Fibroblast of lung (primary cell): ENCODE data around the gene CDIPT.

Experiments
- EZH2 ChIP-seq: IDR thresholded peaks from 2 replicates; pipeline ENCODE4 v1.5.1; 2012; ENCODE audit warnings: low read length, control low read depth, mild to moderate bottlenecking; ENCODE audit errors: missing control alignments
- TF ChIP-seq, protein P1 (sequence below), 2 donors: IDR thresholded peaks in 1 of 2; conservative IDR thresholded peaks in 1 of 2; 1 replicate in 1 of 2; 2 replicates in 1 of 2; pipeline ENCODE4 v1.5.1; 2011 to 2012; ENCODE audit warnings: low read length in 2 of 2, control low read depth in 1 of 2, inconsistent platforms in 1 of 2, low read depth in 1 of 2, mild to moderate bottlenecking in 1 of 2

DNA sequence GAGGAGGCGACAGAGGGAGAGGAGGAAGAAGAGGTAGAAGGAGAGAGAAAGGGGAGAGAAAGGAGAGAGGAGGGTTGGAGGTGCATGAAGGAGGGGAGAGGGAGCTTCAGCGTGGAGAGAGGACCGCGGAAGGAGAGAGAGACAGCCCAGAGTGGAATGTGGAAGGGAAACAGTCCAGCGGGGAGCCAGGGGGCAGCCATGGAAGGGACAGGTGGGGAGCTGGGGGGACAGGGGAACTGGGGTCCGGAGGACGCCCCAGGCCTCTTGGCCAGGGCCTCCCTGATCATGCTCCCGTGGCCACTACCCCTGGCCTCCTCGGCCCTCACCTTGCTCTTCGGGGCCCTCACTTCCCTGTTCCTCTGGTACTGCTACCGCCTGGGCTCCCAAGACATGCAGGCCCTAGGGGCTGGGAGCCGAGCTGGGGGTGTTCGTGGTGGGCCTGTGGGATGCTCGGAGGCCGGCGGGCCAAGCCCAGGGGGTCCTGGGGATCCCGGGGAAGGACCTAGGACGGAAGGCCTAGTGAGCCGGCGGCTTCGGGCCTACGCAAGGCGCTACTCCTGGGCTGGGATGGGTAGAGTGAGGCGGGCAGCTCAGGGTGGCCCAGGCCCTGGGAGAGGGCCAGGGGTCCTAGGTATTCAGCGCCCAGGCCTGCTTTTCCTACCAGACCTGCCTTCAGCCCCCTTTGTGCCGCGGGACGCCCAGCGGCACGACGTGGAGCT is 38.0 kb upstream of the CDIPT start:
- TF ChIP-seq, protein P1, sequence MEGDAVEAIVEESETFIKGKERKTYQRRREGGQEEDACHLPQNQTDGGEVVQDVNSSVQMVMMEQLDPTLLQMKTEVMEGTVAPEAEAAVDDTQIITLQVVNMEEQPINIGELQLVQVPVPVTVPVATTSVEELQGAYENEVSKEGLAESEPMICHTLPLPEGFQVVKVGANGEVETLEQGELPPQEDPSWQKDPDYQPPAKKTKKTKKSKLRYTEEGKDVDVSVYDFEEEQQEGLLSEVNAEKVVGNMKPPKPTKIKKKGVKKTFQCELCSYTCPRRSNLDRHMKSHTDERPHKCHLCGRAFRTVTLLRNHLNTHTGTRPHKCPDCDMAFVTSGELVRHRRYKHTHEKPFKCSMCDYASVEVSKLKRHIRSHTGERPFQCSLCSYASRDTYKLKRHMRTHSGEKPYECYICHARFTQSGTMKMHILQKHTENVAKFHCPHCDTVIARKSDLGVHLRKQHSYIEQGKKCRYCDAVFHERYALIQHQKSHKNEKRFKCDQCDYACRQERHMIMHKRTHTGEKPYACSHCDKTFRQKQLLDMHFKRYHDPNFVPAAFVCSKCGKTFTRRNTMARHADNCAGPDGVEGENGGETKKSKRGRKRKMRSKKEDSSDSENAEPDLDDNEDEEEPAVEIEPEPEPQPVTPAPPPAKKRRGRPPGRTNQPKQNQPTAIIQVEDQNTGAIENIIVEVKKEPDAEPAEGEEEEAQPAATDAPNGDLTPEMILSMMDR (conservative IDR thresholded peaks at IDR 0.05 in 1 of 2, IDR thresholded peaks at IDR 0.05 in 1 of 2; ENCODE audit: low read depth in 1 of 2, low read length in 2 of 2), result no peak
- no peak for TF ChIP-seq EZH2
